ENCODE results near the gene DNAJC10. TPM values are rescaled to one million over a fixed set of nuclear protein-coding genes. Genes with fewer than 3 reads are reported as not detected.

The DNAJC10 gene
- total and polyA plus RNA-seq, 9 donors = 23.4 to 103 (median 65.7) TPM

DNA sequence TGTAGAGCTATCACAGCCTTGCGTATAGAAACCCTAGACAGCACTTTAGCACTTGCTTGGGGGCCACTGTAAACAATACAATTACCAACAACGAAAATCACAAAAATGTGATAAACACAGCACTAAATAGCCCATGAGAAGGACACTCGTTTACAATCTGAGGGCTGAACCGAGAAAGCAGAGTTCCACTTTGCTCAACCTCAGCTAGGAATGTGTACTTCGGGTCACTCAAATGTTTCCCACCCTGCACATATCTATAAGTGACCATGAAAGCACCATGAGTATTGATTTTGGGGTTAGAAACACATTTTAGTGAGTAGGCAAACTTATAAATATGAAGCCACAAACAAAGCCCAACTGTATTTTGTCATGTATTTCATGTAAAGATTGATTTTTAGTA is 88.1 kb downstream of the DNAJC10 start:
- DNase-seq = no peak
- Histone ChIP-seq H3K27me3 (no peaks in the 10 kb centered on the region), H3K36me3 (no peaks in the 10 kb centered on the region), H3K4me3 (no peak overlapping the region), H3K4me1 (ENCODE audit: insufficient read depth) (no peaks in the 10 kb centered on the region), H3K27ac (no peak overlapping the region), H3K9me3 (no peaks in the 10 kb centered on the region)
- WGBS, 3 donors = 85 to 87% (median 87%) methylated on average over 5 of the region's 5 CpGs
- TF ChIP-seq EP300 (IDR thresholded peaks at IDR 0.05) (no peak), POLR2A (IDR thresholded peaks at IDR 0.05) (no peak)
- TF ChIP-seq, protein P1, sequence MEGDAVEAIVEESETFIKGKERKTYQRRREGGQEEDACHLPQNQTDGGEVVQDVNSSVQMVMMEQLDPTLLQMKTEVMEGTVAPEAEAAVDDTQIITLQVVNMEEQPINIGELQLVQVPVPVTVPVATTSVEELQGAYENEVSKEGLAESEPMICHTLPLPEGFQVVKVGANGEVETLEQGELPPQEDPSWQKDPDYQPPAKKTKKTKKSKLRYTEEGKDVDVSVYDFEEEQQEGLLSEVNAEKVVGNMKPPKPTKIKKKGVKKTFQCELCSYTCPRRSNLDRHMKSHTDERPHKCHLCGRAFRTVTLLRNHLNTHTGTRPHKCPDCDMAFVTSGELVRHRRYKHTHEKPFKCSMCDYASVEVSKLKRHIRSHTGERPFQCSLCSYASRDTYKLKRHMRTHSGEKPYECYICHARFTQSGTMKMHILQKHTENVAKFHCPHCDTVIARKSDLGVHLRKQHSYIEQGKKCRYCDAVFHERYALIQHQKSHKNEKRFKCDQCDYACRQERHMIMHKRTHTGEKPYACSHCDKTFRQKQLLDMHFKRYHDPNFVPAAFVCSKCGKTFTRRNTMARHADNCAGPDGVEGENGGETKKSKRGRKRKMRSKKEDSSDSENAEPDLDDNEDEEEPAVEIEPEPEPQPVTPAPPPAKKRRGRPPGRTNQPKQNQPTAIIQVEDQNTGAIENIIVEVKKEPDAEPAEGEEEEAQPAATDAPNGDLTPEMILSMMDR (IDR thresholded peaks at IDR 0.05) = no peak
- intact Hi-C loops (cut with DNase I) = no loop called here

DNA sequence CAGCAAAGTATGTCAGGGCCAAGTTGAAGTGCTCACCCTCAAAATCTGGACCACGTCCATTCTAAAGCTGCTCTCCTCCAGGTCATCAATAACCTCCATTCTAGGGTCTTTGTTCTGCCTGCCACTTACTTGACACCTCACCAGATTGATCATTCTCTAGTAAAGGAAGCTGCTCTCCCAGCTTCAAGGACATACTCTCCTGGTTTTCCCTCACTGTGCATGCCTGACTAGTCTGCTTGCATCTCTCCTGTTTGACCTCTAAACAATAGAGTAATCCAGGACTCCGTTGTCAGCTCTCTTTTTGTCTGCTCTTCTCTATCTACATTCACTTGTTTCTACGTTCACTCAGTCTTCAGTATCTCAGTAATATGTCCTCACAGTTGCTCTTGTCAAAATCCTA is 91.3 kb downstream of the DNAJC10 start:
- Histone ChIP-seq H3K27me3 (no peaks in the 10 kb centered on the region), H3K27ac (no peak overlapping the region), H3K4me3 (no peak overlapping the region), H3K36me3 (no peaks in the 10 kb centered on the region), H3K9me3 (no peaks in the 10 kb centered on the region), H3K4me1 (ENCODE audit: insufficient read depth) (no peaks in the 10 kb centered on the region)
- no peak for DNase-seq
- TF ChIP-seq, protein P1 (IDR thresholded peaks at IDR 0.05) = no peak
- no peak for TF ChIP-seq POLR2A (IDR thresholded peaks at IDR 0.05)
- TF ChIP-seq EP300 (IDR thresholded peaks at IDR 0.05) = no peak
- intact Hi-C loops (cut with DNase I) = no loop called here
- 58 to 62% (median 61%) methylated on average over 3 of the region's 3 CpGs for WGBS, 3 donors

DNA sequence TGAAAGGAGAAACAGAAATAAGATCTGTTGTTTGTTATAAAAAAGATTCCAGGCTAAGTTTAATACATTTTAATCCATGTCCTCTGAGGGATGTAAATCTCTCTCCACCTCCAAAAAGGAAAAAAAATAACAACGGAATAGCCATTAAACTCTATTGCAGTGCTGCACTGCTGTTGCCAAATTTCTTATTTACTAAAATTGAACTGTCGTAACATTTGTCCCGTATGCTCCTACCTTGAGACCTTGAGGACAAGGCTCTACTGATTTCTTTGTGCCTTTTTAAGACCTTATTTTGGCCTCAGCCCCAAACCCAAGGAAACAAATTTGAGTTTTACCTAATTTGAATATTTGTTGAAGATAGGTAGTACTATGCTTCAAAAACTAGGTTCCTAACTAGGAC is 94.0 kb downstream of the DNAJC10 start:
- H3K27me3 ChIP-seq = no peaks in the 10 kb centered on the region
- 74% methylated on average over 3 of the region's 3 CpGs for WGBS, 3 donors
- H3K27ac ChIP-seq = no peak overlapping the region
- no peaks in the 10 kb centered on the region for H3K4me1 ChIP-seq (ENCODE audit: insufficient read depth)
- intact Hi-C loops (cut with DNase I) = no loop called here
- H3K4me3 ChIP-seq = no peak overlapping the region
- H3K36me3 ChIP-seq = no peaks in the 10 kb centered on the region
- TF ChIP-seq EP300 (IDR thresholded peaks at IDR 0.05) (no peak), POLR2A (IDR thresholded peaks at IDR 0.05) (no peak)
- TF ChIP-seq, protein P1 (IDR thresholded peaks at IDR 0.05) = no peak
- DNase-seq = no peak
- no peaks in the 10 kb centered on the region for H3K9me3 ChIP-seq

GRCh38 chr2:182814380-182814779 is 98.3 kb downstream of the DNAJC10 start:
- WGBS, 3 donors = 82 to 89% (median 88%) methylated on average over 6 of the region's 6 CpGs
- no peak for TF ChIP-seq EP300 (IDR thresholded peaks at IDR 0.05)
- TF ChIP-seq, protein P1 (IDR thresholded peaks at IDR 0.05) = no peak
- no peak for TF ChIP-seq POLR2A (IDR thresholded peaks at IDR 0.05)
- no peaks in the 10 kb centered on the region for H3K36me3 ChIP-seq

More at GRCh38 chr2:182814380-182814779, 98.3 kb downstream of the DNAJC10 start:
- DNase-seq = no peak
- H3K4me1 ChIP-seq (ENCODE audit: insufficient read depth) = no peaks in the 10 kb centered on the region
- H3K4me3 ChIP-seq = no peak overlapping the region
- no peaks in the 10 kb centered on the region for H3K9me3 ChIP-seq
- no peaks in the 10 kb centered on the region for H3K27me3 ChIP-seq
- H3K27ac ChIP-seq = no peak overlapping the region
- intact Hi-C loops (cut with DNase I) = no loop called here

Measured in ovary (tissue), 9 donors.